CD14-positive monocyte (primary cell): Measurements from ENCODE around the gene AIG1. TPM values are rescaled to one million over a fixed set of nuclear protein-coding genes. Genes with fewer than 3 reads are reported as not detected.

Experiments
- DNase-seq, 3 donors: peaks; one replicate each; pipeline ENCODE4 v3.0.0-alpha.2; 2011 to 2022
- H2AFZ ChIP-seq: 2 replicates; pipeline ENCODE4 v1.6.0; 2012; ENCODE audit warnings: mild to moderate bottlenecking, low read depth, low read length, inconsistent platforms; ENCODE audit not compliant: insufficient read depth, poor library complexity, severe bottlenecking
- H3K27ac ChIP-seq, 2 donors: 1 replicate in 1 of 2; 2 replicates in 1 of 2; pipeline ENCODE4 v1.5.1; 2012 to 2013; ENCODE audit warnings: low read length in 2 of 2, control low read depth in 1 of 2, inconsistent platforms in 1 of 2, low read depth in 1 of 2, mild to moderate bottlenecking in 1 of 2
- H3K27me3 ChIP-seq, 2 donors: one replicate each; pipeline versions ENCODE4 v1.6.0 to v1.6.1; 2011 to 2013; ENCODE audit warnings: low read length in 2 of 2; ENCODE audit not compliant: control insufficient read depth in 2 of 2, insufficient read depth in 2 of 2
- H3K36me3 ChIP-seq, 2 donors: replicated peaks in 1 of 2; 1 replicate in 1 of 2; 2 replicates in 1 of 2; pipeline versions ENCODE4 v1.5.1 to v1.6.1; 2012 to 2013; ENCODE audit warnings: low read length in 2 of 2, control low read depth in 1 of 2, inconsistent platforms in 1 of 2, mild to moderate bottlenecking in 1 of 2; ENCODE audit not compliant: insufficient read depth in 2 of 2, control insufficient read depth in 1 of 2
- H3K4me1 ChIP-seq, 2 donors: 1 replicate in 1 of 2; 2 replicates in 1 of 2; pipeline versions ENCODE4 v1.5.1 to v1.6.1; 2012 to 2013; ENCODE audit warnings: low read length in 2 of 2, control low read depth in 1 of 2, inconsistent platforms in 1 of 2, mild to moderate bottlenecking in 1 of 2, moderate library complexity in 1 of 2; ENCODE audit not compliant: insufficient read depth in 2 of 2, control insufficient read depth in 1 of 2
- H3K4me2 ChIP-seq: replicated peaks from 2 replicates; pipeline ENCODE3; 2012; ENCODE audit warnings: low read length, moderate library complexity, mild to moderate bottlenecking; ENCODE audit not compliant: poor library complexity, severe bottlenecking; ENCODE audit errors: extremely low read depth
- H3K4me3 ChIP-seq, 3 experiments: fragments of 200-600 bp in 1 of 3; sonication (generic) in 1 of 3; replicated peaks in 1 of 3; 1 replicate in 2 of 3; 2 replicates in 1 of 3; pipeline ENCODE4 v1.5.1; 2011 to 2013; ENCODE audit warnings: low read length in 3 of 3, mild to moderate bottlenecking in 3 of 3, control low read depth in 2 of 3, low read depth in 2 of 3, inconsistent platforms in 1 of 3, moderate library complexity in 1 of 3
- H3K79me2 ChIP-seq: 2 replicates; pipeline ENCODE4 v1.6.0; 2012; ENCODE audit warnings: mild to moderate bottlenecking, control low read depth, inconsistent platforms, low read length, moderate library complexity; ENCODE audit not compliant: insufficient read depth
- H3K9ac ChIP-seq: 2 replicates; pipeline ENCODE4 v1.6.0; 2017; ENCODE audit warnings: low read length, mild to moderate bottlenecking; ENCODE audit not compliant: insufficient read depth, poor library complexity, severe bottlenecking
- H3K9me3 ChIP-seq, 2 donors: replicated peaks in 1 of 2; 1 replicate in 1 of 2; 2 replicates in 1 of 2; pipeline versions ENCODE4 v1.5.1 to v1.6.1; 2012 to 2013; ENCODE audit warnings: low read length in 2 of 2, control low read depth in 1 of 2; ENCODE audit not compliant: control insufficient read depth in 1 of 2, insufficient read depth in 1 of 2
- H4K20me1 ChIP-seq: 2 replicates; pipeline ENCODE4 v1.6.0; 2012; ENCODE audit warnings: mild to moderate bottlenecking, low read length, control low read depth, moderate library complexity; ENCODE audit not compliant: insufficient read depth
- H3K27ac Mint-ChIP-seq, 7 donors: one replicate each; pipeline ENCODE4 v1.8.0; 2020; ENCODE audit warnings: mild to moderate bottlenecking in 7 of 7, mixed read lengths in 7 of 7, moderate library complexity in 6 of 7, inconsistent platforms in 2 of 7
- H3K27me3 Mint-ChIP-seq, 3 donors: one replicate each; pipeline ENCODE4 v1.8.0; 2021 to 2022; ENCODE audit warnings: low read depth in 3 of 3, mild to moderate bottlenecking in 3 of 3, mixed read lengths in 3 of 3, moderate library complexity in 3 of 3, inconsistent platforms in 1 of 3
- H3K36me3 Mint-ChIP-seq, 2 donors: one replicate each; pipeline ENCODE4 v1.8.0; 2020; ENCODE audit warnings: mixed read lengths in 2 of 2, inconsistent platforms in 1 of 2, mild to moderate bottlenecking in 1 of 2
- H3K4me1 Mint-ChIP-seq: one replicate; pipeline ENCODE4 v1.8.0; 2020; ENCODE audit warnings: mild to moderate bottlenecking, mixed read lengths
- H3K4me3 Mint-ChIP-seq, 2 donors: one replicate each; pipeline ENCODE4 v1.8.0; 2020; ENCODE audit warnings: mild to moderate bottlenecking in 2 of 2, mixed read lengths in 2 of 2, moderate library complexity in 1 of 2
- H3K9me3 Mint-ChIP-seq, 7 donors: one replicate each; pipeline ENCODE4 v1.8.0; 2020 to 2022; ENCODE audit warnings: mixed read lengths in 7 of 7, mild to moderate bottlenecking in 6 of 7, moderate library complexity in 6 of 7, inconsistent platforms in 2 of 7
- CTCF ChIP-seq: fragments of 200-600 bp; IDR thresholded peaks from one replicate; pipeline ENCODE4 v1.8.0; 2022; ENCODE audit warnings: antibody characterized with exemption, mild to moderate bottlenecking
- WGBS: methylation state at CpG from one replicate; pipeline ENCODE4 v1.1.5; 2013; ENCODE audit warnings: missing lambda C conversion rate; ENCODE audit not compliant: insufficient coverage; 5-methylcytosine and 5-hydroxymethylcytosine counted together
- intact Hi-C, 2 donors: fragments of 100-400 bp; cut with micrococcal nuclease; formaldehyde crosslinking; loops; one replicate each; pipeline versions ENCODE4 v1.15.0 to v1.15.1; 2023
- polyA plus RNA-seq, 3 donors: library from polyadenylated mRNA; depleted of rRNA in 1 of 3; unstranded in 2 of 3; stranded (reverse) in 1 of 3; fragments of 300-500 nt in 2 of 3; fragments of >200 nt in 1 of 3; fragmentation: Illumina TruSeq in 2 of 3; gene quantifications; 1 replicate in 2 of 3; 2 replicates in 1 of 3; pipeline ENCODE4 v1.2.3, GENCODE V29; 2012 to 2021

AIG1 gene
- polyA plus RNA-seq, 3 donors = 6.7 to 7.6 (median 6.8) TPM

GRCh38 chr6:143325379-143326140 lies 264.9 kb downstream of the AIG1 start:
- Histone ChIP-seq H3K36me3 (no peaks in the 10 kb centered on the region), H2AFZ (no peak overlapping the region), H3K4me2 (no peak overlapping the region), H3K27me3 (no peaks in the 10 kb centered on the region), H4K20me1 (no peaks in the 10 kb centered on the region), H3K9ac (no peak overlapping the region), H3K27ac (no peak overlapping the region), H3K4me3 (no peak overlapping the region), H3K9me3 (no peaks in the 10 kb centered on the region), H3K4me1 (no peaks in the 10 kb centered on the region), H3K79me2 (no peaks in the 10 kb centered on the region)
- intact Hi-C loops = no loop called here
- peaks cover 0 to 4% (median 3%) of the 10 kb centered on the region in 7 donors for H3K9me3 Mint-ChIP-seq
- no peak for TF ChIP-seq CTCF
- no peaks in the 10 kb centered on the region for H3K4me1 Mint-ChIP-seq
- 100% methylated on average over 1 of the region's 1 CpG for WGBS
- DNase-seq = no peak
- H3K4me3 Mint-ChIP-seq = no peak overlapping the region
- H3K36me3 Mint-ChIP-seq = no peaks in the 10 kb centered on the region
- H3K27ac Mint-ChIP-seq = no peak overlapping the region
- no peaks in the 10 kb centered on the region for H3K27me3 Mint-ChIP-seq

GRCh38 chr6:143328876-143329275 lies 268.2 kb downstream of the AIG1 start:
- Histone ChIP-seq H3K27ac (no peak overlapping the region), H4K20me1 (no peaks in the 10 kb centered on the region), H2AFZ (no peak overlapping the region), H3K9me3 (no peaks in the 10 kb centered on the region), H3K4me2 (no peak overlapping the region), H3K79me2 (no peaks in the 10 kb centered on the region), H3K9ac (no peak overlapping the region), H3K4me1 (no peaks in the 10 kb centered on the region), H3K4me3 (no peak overlapping the region), H3K36me3 (no peaks in the 10 kb centered on the region), H3K27me3 (no peaks in the 10 kb centered on the region)
- intact Hi-C loops = no loop called here
- Mint-ChIP-seq H3K4me1 (no peaks in the 10 kb centered on the region), H3K27me3 (peaks cover 0 to 2% (median 0%) of the 10 kb centered on the region in 3 donors), H3K4me3 (no peak overlapping the region), H3K9me3 (no peaks in the 10 kb centered on the region), H3K27ac (no peak overlapping the region), H3K36me3 (no peaks in the 10 kb centered on the region)
- no CpG with 5 or more reads among the region's 1 CpG for WGBS
- TF ChIP-seq CTCF = no peak
- DNase-seq = no peak
